GM19193 (cell line): ENCODE measurements around the gene TLE1.

ENCODE experiments used
- POLR2A ChIP-seq: IDR thresholded peaks from 4 replicates; pipeline ENCODE4 v1.6.1; 2011; ENCODE audit not compliant: insufficient read depth, insufficient read length; ENCODE audit errors: extremely low read depth

Gene TLE1

GRCh38 chr9:81560851-81561732 lies 128.3 kb downstream of the TLE1 start:
- TF ChIP-seq POLR2A: no peak

DNA sequence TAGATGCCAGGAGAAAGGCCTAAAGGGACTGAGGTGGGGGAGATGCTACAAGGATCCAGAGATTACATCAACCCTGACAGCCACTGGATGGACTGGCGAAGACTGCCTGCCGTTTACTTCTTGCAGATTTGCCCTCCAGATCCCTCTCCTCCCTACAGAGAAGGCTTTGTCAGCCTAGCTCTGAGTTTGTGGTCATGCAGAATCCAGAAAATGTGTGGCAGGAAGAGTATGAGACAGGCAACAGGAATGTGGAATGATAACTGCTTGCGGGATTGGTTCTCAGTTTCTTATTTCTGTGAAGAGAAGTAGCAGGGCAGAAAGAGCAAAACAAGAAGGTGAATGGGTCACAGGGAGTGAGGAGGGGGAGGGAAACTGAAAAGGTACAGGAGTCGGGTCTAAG lies 129.6 kb downstream of the TLE1 start:
- TF ChIP-seq POLR2A: no peak

- TF ChIP-seq POLR2A: no peak
These were observed 130.2 kb downstream of the TLE1 start for GRCh38 chr9:81559197-81559596.

- no peak for TF ChIP-seq POLR2A
These were observed 131.1 kb downstream of the TLE1 start for GRCh38 chr9:81558091-81558830.

DNA sequence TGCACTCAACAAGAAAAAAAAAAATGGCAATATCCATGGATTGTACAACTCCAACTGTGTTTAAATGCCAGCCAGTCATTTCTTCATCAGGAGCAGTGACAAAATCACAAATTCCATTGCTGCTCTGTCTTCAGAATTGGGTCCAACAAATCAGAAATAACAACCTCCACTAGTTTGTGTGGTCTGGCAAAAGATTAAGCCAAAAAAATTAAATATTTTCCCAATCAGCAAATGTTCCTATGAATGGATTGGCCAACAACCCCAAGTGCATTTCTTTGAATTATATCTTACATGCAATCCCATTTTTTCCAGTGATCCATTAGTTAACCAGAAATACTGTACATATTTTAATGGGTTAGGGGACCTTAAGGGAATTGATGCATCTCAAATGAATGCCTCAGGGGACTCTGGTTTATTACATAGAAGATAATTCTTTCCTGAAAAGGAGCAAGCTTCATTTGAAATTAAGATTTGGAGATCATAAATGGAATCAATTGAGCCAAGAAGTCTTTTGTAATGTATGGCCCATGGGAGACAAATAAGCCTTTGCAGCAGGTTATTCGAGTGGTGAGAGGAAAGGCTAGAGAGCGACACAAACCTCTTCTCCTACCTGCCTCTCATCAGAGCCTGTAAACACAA lies 131.8 kb downstream of the TLE1 start:
- TF ChIP-seq POLR2A: no peak

- no peak for TF ChIP-seq POLR2A
These were observed 132.4 kb downstream of the TLE1 start for GRCh38 chr9:81556923-81557322.

- no peak for TF ChIP-seq POLR2A
These were observed 136.8 kb downstream of the TLE1 start for GRCh38 chr9:81552581-81552991.

DNA sequence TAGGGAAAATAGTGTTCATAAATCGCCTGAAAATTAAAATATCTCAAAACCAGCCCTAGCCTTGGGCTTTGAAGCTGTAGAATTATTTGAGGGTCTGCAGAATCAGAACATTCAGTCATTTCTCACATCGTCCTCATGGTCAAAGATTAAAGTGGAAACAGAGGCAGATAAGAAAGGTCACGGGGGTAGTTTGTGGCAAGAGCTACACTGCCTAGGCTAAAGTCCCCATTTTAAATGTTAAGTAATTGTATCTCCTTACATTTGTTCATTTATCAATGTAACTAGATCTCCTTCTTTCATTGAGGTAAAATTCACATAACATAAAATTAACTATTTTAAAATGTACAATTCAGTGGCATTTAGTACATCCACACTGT lies 139.2 kb downstream of the TLE1 start:
- TF ChIP-seq POLR2A: no peak

DNA sequence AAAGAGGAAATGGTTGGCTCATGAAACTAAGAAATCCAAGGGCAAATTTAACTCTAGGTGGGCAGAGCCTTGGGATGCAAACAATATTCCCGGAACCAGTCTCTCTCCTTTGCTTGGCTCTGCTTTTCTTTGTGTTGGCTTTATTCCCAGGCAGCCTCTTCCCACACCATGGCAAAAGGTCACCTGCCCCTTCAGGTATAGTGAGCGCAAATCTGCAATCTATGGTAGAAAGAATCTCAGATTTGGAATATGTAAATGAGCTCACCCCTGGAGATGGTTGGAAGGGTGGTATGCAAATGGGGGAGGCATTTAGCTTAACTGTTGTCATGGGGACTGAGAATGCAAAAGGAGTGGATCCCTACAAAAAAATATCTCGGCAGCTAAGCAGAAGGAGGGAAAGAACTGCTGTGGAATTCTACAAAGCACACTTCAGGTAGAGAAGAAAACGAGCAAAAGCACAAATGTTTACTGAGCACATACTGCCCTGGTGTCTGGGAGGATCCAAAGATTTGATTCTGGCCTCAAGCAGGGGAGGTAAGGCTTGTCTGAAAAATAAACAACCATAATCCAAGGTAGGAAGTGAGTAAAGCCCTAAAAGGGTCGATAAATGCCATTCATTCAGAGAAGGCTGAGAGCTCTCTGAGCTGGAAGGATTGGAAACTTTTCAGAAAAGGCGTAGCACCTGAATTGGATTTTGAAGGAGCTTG lies 139.7 kb downstream of the TLE1 start:
- no peak for TF ChIP-seq POLR2A

DNA sequence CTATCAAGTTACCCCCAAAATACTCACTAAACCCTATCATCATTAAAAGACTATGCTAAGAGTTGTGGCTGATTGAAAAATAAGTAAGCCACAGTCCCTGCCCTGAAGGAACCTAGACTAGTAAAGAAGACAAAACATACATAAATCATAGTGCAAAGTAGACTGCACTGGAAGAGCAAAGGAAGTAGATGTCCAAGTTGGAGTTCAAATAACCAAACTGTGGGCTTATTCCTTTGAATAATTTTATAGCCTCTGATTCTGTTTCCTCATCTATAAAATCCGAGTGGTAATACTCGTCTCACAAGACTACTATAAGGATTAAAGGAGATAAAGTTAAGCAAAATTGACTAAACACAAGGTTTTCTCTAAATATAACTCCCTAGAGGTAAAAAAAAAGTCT lies 140.4 kb downstream of the TLE1 start:
- TF ChIP-seq POLR2A: no peak

DNA sequence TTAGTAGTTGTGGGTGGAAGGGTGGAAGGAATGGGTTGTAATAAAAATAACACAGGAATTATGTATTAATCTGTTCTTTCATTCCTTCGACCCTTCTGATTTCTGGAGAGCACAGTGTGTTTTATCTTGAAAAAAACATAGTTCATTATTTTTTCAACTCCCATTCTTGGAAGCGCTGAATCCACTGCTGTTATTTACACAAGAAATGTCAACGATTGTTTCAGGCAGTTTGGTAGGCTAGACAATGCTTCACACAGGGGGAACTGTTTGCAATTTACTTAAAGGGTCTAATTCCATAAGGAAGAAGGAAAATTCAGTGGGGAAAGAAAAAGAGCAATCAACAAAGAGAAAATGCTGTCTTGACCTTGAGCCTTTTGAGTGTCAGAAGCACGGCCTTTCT lies 142.9 kb downstream of the TLE1 start:
- no peak for TF ChIP-seq POLR2A

GRCh38 chr9:81543695-81544094 lies 145.7 kb downstream of the TLE1 start:
- no peak for TF ChIP-seq POLR2A

GRCh38 chr9:81542118-81542889 lies 147.0 kb downstream of the TLE1 start:
- no peak for TF ChIP-seq POLR2A

DNA sequence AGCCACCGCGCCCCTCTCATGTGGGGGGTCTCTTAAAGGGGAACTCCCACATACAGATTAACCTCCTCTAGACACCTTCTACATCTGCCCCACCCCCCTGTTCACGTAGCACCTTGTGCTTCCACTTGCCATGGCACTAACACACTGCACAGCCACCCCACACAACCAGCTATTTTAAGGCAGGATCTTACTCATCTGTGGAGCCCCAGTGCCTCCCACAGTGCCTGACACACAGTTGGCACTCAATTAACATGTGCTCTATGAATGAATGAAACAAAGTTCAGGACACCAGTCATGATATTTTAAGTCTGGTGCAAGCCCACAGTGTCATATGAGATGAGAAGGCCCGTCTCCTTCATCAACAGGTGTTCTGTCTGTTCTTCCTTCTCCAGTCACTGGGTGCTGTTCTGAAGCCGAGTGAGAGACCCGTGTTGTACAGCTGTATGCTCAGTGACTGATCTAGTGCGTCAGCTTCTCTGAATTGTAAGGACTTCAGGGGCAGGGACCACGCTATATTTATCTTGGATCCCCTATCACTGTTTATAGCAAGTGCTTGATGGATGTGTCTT lies 149.1 kb downstream of the TLE1 start:
- no peak for TF ChIP-seq POLR2A
